ENCODE data around the gene AXL. TPM values are rescaled to one million over a fixed set of nuclear protein-coding genes. Genes with fewer than 3 reads are reported as not detected.

AXL gene
- total and polyA plus RNA-seq, 2 of the 13 experiments (the other 11 are each of a cell fraction or from before 2014, with no cell fraction given), result 0.71 to 5.9 TPM

GRCh38 chr19:41310033-41310831 is 91.2 kb downstream of the AXL start, which contains the start of gene CCDC97 (continued):
- TF ChIP-seq, protein P1, sequence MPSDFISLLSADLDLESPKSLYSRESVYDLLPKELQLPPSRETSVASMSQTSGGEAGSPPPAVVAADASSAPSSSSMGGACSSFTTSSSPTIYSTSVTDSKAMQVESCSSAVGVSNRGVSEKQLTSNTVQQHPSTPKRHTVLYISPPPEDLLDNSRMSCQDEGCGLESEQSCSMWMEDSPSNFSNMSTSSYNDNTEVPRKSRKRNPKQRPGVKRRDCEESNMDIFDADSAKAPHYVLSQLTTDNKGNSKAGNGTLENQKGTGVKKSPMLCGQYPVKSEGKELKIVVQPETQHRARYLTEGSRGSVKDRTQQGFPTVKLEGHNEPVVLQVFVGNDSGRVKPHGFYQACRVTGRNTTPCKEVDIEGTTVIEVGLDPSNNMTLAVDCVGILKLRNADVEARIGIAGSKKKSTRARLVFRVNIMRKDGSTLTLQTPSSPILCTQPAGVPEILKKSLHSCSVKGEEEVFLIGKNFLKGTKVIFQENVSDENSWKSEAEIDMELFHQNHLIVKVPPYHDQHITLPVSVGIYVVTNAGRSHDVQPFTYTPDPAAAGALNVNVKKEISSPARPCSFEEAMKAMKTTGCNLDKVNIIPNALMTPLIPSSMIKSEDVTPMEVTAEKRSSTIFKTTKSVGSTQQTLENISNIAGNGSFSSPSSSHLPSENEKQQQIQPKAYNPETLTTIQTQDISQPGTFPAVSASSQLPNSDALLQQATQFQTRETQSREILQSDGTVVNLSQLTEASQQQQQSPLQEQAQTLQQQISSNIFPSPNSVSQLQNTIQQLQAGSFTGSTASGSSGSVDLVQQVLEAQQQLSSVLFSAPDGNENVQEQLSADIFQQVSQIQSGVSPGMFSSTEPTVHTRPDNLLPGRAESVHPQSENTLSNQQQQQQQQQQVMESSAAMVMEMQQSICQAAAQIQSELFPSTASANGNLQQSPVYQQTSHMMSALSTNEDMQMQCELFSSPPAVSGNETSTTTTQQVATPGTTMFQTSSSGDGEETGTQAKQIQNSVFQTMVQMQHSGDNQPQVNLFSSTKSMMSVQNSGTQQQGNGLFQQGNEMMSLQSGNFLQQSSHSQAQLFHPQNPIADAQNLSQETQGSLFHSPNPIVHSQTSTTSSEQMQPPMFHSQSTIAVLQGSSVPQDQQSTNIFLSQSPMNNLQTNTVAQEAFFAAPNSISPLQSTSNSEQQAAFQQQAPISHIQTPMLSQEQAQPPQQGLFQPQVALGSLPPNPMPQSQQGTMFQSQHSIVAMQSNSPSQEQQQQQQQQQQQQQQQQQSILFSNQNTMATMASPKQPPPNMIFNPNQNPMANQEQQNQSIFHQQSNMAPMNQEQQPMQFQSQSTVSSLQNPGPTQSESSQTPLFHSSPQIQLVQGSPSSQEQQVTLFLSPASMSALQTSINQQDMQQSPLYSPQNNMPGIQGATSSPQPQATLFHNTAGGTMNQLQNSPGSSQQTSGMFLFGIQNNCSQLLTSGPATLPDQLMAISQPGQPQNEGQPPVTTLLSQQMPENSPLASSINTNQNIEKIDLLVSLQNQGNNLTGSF (CRISPR knock-in tag; IDR thresholded peaks at IDR 0.05), result peak; percentile 28; the same call in 1 of the 2 replicates
- TF ChIP-seq JDP2 (CRISPR knock-in tag; IDR thresholded peaks at IDR 0.05; ENCODE audit: borderline replicate concordance), result no peak
- TF ChIP-seq DNMT1 (CRISPR knock-in tag; IDR thresholded peaks at IDR 0.05), result no peak; the same call in 1 of the 2 replicates
- no peak for TF ChIP-seq LRRFIP1 (CRISPR knock-in tag; conservative IDR thresholded peaks at IDR 0.05)
- TF ChIP-seq HMGA1 (CRISPR knock-in tag; conservative IDR thresholded peaks at IDR 0.05), result no peak
- 0 out of 2 replicates have a peak, but pooled peaks have one; percentile 64 for TF ChIP-seq ISL2 (CRISPR knock-in tag; IDR thresholded peaks at IDR 0.05)
- TF ChIP-seq ZSCAN25 (CRISPR knock-in tag; IDR thresholded peaks at IDR 0.05), result peak; percentile 64; the same call in 1 of the 2 replicates
- TF ChIP-seq, protein P2, sequence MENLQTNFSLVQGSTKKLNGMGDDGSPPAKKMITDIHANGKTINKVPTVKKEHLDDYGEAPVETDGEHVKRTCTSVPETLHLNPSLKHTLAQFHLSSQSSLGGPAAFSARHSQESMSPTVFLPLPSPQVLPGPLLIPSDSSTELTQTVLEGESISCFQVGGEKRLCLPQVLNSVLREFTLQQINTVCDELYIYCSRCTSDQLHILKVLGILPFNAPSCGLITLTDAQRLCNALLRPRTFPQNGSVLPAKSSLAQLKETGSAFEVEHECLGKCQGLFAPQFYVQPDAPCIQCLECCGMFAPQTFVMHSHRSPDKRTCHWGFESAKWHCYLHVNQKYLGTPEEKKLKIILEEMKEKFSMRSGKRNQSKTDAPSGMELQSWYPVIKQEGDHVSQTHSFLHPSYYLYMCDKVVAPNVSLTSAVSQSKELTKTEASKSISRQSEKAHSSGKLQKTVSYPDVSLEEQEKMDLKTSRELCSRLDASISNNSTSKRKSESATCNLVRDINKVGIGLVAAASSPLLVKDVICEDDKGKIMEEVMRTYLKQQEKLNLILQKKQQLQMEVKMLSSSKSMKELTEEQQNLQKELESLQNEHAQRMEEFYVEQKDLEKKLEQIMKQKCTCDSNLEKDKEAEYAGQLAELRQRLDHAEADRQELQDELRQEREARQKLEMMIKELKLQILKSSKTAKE (CRISPR knock-in tag; IDR thresholded peaks at IDR 0.05; ENCODE audit: borderline replicate concordance), result no peak
- no peak for TF ChIP-seq MZF1 (CRISPR knock-in tag; IDR thresholded peaks at IDR 0.05; ENCODE audit: borderline replicate concordance)
- TF ChIP-seq JARID2 (CRISPR knock-in tag; IDR thresholded peaks at IDR 0.05; ENCODE audit: insufficient replicate concordance), result no peak
- peak; percentile 26 for TF ChIP-seq ZNF883 (CRISPR knock-in tag; IDR thresholded peaks at IDR 0.05; ENCODE audit: not compliant biosample characterization)
- TF ChIP-seq, protein P3, sequence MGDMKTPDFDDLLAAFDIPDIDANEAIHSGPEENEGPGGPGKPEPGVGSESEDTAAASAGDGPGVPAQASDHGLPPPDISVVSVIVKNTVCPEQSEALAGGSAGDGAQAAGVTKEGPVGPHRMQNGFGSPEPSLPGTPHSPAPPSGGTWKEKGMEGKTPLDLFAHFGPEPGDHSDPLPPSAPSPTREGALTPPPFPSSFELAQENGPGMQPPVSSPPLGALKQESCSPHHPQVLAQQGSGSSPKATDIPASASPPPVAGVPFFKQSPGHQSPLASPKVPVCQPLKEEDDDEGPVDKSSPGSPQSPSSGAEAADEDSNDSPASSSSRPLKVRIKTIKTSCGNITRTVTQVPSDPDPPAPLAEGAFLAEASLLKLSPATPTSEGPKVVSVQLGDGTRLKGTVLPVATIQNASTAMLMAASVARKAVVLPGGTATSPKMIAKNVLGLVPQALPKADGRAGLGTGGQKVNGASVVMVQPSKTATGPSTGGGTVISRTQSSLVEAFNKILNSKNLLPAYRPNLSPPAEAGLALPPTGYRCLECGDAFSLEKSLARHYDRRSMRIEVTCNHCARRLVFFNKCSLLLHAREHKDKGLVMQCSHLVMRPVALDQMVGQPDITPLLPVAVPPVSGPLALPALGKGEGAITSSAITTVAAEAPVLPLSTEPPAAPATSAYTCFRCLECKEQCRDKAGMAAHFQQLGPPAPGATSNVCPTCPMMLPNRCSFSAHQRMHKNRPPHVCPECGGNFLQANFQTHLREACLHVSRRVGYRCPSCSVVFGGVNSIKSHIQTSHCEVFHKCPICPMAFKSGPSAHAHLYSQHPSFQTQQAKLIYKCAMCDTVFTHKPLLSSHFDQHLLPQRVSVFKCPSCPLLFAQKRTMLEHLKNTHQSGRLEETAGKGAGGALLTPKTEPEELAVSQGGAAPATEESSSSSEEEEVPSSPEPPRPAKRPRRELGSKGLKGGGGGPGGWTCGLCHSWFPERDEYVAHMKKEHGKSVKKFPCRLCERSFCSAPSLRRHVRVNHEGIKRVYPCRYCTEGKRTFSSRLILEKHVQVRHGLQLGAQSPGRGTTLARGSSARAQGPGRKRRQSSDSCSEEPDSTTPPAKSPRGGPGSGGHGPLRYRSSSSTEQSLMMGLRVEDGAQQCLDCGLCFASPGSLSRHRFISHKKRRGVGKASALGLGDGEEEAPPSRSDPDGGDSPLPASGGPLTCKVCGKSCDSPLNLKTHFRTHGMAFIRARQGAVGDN (CRISPR knock-in tag; IDR thresholded peaks at IDR 0.05), result peak; percentile 92
- peak; percentile 73; the same call in 1 of the 2 replicates for TF ChIP-seq ZNF501 (CRISPR knock-in tag; IDR thresholded peaks at IDR 0.05)

Data from HepG2 (cell line).